GM20000 (cell line): ENCODE results near the gene SARDH.

Experiments
- DNase-seq: peaks from one replicate; pipeline ENCODE4 v3.0.0; 2012; ENCODE audit warnings: low spot score
- CTCF ChIP-seq: IDR thresholded peaks from 2 replicates; pipeline ENCODE4 v1.5.1; 2012; ENCODE audit warnings: mild to moderate bottlenecking, control low read depth; ENCODE audit errors: extremely low read depth, missing control alignments

Gene SARDH

DNA sequence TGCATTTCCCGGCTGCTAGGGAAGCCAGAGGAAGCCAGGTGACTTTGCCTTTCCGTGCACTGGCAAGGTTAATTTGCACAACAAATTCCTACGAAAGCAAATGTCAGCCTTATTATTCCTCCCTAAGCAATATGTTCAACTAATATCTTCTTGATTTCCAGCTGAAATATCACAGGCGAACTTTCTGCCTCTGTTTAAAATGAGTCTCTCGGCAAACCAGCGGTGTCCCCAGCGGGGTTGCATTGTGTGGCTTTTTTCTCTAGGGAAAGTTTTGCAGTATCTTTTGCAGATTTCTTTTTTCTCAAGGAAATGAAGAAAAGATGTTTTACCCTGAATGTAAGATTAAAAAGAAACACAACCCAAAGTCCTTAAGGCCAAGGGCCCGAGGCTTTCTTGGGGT, 100.1 kb downstream of the SARDH start:
- no peak for TF ChIP-seq CTCF
- DNase-seq, result no peak

DNA sequence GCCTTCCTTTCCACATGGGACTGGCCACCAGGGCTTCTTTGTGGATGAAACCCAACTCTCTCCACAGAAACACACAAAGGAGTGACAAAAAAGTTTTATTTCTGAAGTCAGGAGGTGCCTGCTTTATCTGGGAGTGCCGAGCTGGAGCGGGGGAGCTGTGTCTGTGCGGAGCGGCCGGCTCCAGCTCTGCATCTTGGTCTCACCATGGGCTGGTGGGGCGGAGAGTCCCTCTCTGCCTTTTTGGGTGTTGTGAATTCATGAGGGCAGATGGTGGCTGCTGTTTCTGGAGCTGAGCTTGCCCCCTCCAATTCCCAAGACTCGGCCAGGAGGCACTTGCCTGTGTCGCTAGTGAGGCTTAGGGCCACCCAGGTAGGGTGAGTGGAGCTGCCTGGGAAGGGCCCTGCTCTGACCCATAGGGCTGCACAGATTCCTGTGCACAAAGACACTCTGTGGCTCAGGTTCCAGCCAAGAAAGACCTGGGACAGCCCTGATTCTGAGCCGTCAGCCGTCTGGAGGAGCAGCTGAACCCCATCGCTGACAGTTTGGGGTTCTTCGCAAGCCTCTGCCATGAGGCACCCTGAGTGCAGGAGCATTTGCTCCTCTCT, 100.6 kb downstream of the SARDH start:
- TF ChIP-seq CTCF, result no peak
- no peak for DNase-seq

DNA sequence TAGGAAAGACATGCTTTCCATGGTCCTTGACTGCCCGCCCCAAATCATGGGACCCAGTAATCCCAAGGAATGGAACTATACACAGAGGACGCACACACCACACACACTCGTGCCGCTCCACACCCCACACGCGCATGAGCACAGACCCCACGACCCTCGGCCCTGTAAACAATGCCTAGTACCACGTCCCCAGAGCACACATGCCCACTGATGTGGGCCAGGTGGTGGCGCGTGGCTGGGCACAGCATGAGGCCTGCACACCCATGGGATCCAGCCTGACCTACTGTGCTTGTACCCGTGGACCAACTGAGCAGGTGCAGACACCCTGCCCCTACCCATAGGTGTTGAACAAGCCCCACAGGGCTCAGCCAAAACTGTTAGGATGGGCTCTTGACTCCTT, 101.2 kb downstream of the SARDH start:
- no peak for TF ChIP-seq CTCF
- DNase-seq, result no peak

DNA sequence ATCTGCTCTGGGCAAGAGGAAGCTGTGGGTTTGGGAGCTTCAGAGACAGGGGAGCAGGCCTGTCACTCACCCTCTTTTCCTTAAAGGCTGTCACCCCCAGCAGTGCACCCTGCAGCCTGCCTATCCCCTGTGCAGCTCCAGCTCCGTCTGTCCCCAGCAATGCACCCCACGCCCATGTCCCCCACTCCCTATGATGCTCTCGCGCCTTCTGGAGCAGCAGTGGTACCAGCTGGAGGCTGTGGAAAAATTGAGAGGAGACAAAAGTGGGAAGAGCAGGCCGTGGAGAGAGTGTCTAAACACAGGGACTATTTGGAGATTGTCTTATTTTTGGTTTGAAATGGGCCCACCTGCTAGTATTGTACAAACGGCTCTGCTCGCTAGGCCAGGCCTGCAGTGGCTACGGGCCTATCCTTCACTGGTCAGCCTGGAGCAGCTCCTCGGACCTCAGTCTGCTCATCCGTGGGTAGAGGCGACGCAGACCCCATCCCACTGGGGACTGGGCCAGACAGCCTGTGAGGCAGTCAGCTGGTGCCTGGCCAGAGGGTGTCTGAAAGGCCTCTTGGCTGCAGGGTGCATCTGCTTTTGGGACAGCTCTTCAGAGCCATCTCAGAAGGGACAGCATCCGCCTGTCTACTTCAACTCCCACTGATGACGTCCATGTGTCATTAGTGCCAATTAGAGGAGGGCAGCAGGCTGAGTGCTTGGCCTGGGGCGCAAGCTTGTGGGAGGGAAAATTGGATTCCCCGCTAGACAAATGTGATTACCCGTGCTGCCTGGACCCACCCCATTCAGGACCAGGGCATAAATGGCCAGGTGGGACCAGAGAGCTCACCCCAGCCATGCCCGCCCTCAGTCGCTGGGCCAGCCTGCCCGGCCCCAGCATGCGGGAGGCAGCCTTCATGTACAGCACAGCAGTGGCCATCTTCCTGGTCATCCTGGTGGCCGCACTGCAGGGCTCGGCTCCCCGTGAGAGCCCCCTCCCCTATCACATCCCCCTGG, 102.3 kb downstream of the SARDH start, which contains the start of gene DBH:
Gene DBH, plus strand, starts transcription at position 831 of the 999 bp plus-strand sequence. Its CDS starts 9 bp downstream, at position 840.
- no peak for TF ChIP-seq CTCF
- no peak for DNase-seq

DNA sequence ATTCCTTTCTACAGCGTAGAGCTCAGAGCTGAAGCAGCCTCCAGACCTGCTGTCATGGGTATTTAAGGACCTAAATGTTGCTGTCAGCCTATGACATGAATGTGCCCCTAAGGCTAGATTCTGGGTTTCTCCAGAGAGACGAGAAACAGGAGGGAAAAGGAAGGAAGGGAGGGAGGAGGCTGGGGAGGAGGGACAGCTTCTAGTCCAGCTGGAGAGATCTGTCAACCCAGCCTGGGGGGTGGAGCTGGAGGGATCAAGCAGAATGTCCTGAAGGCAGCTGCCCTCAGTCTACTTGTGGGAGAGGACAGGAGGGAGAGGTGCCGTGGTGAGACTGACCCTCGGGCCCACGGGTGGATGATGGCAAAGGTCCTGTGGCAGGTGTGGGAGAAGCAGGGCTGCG, 103.1 kb downstream of the SARDH start:
- no peak for DNase-seq
- no peak for TF ChIP-seq CTCF

GRCh38 chr9:133634081-133634691, 104.0 kb downstream of the SARDH start:
- TF ChIP-seq CTCF, result no peak
- DNase-seq, result no peak

GRCh38 chr9:133633681-133634080, 104.5 kb downstream of the SARDH start:
- no peak for TF ChIP-seq CTCF
- no peak for DNase-seq
